ENCODE data around the gene RTRAF. TPM values are rescaled to one million over a fixed set of nuclear protein-coding genes. Genes with fewer than 3 reads are reported as not detected.

RTRAF gene
- polyA plus RNA-seq, 1 donor from 2014 or later: 119 TPM

Other genes starting within 250 kb of the RTRAF start
- gene GNG2, start 128.9 kb upstream of the RTRAF start, polyA plus RNA-seq: 503 and 515 TPM in 2 replicates
- 0.48 and 1.1 TPM in 2 replicates for gene NID2, start 79.5 kb downstream of the RTRAF start, polyA plus RNA-seq

Data from neural cell (in vitro differentiated cells).